ENCODE measurements around the gene TMEM88. TPM values are rescaled to one million over a fixed set of nuclear protein-coding genes. Genes with fewer than 3 reads are reported as not detected.
A peak's percentile ranks its signal among the peaks of the same experiment; 100 is the strongest.

Gene TMEM88
- total and polyA plus RNA-seq, 4 donors, result 6.3 to 19.6 (median 11.3) TPM

DNA sequence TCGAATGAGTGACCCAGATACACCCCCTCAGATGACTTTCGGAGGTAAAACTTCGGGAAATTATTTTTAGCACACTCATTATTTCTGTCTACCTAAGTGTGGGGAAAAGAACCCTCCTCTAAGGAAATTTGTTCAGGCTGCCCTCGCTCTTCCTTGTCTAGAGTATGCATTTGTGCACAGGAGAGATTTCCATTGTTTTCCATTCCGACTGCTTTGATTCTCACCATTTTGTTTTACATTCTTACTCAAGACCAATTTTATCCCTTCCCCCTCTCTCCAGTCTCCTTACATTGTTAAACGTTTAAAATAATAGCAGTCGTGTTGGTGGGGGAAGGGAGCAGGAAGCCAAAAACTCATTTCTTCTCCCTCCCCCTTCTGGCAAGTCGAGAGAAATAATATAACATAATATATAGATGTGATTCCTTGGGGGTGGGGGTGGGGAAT, 32.2 kb downstream of the TMEM88 start:
- peaks cover 15 to 63% (median 26%) of the 10 kb centered on the region in 5 donors for H3K4me1 ChIP-seq (ENCODE audit: control insufficient read depth in 5 of 5, insufficient read depth in 5 of 5, low read length in 5 of 5)
- peak overlapping the region; percentile 20 to 81 for H3K9ac ChIP-seq (ENCODE audit: insufficient read depth in 1 of 2, low read length in 2 of 2)

DNA sequence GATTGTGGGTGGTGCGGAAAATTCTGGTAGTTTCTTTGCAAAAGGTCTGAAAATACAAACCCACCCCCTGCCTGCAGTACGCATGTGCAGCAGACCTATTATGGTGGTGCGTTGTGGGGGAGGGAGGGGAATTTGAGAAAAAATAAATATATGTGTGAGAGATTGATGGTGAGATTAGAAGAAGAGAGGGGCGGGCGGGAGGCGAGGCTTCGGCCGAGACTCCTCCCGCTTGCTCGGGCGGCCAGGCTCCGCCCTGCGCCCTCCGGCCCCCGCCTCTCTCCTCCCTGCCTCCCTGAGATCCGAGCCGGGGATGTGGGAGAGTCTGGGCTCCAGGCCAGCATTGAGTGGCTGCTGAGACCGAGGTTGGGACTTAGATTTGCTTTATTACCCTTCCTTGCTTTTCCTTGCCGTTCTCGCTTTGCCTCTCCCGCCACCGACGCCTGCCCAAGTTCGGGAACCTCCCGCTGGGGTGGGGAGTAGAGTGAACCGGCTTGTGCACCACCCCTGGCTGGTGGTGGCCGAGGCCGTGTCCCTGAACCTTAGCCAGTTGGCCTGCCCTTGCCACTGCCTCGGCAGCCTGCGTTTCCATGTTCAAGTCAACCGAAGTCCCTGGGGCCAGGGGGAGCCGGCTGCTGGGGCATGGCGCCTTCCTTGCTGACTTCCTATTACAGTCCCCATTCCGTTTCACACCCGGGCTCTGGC, 32.8 kb downstream of the TMEM88 start:
- peaks cover 15 to 58% (median 24%) of the 10 kb centered on the region in 5 donors for H3K4me1 ChIP-seq (ENCODE audit: control insufficient read depth in 5 of 5, insufficient read depth in 5 of 5, low read length in 5 of 5)
- H3K9ac ChIP-seq (ENCODE audit: insufficient read depth in 1 of 2, low read length in 2 of 2), result peak overlapping the region; percentile 8 to 76
- WGBS, 2 donors, result 0% methylated on average over 35 of the region's 35 CpGs
- ATAC-seq (ENCODE audit: insufficient read depth, low FRiP score) (peak; percentile 87), DNase-seq (peak; percentile 98 to 100 (median 100))
- no peaks in the 10 kb centered on the region for H3K9me3 ChIP-seq (ENCODE audit: control insufficient read depth in 4 of 4, insufficient read depth in 3 of 4, low read length in 3 of 4)
- H3K4me3 ChIP-seq, result no peak overlapping the region
- no peaks in the 10 kb centered on the region for H3K27me3 ChIP-seq (ENCODE audit: control insufficient read depth in 3 of 3, insufficient read depth in 3 of 3, low read length in 2 of 3)
- H3K36me3 ChIP-seq (ENCODE audit: control insufficient read depth in 4 of 4, insufficient read depth in 4 of 4, low read length in 4 of 4), result peaks cover 0 to 21% (median 13%) of the 10 kb centered on the region in 4 donors
- TF ChIP-seq, protein P1, sequence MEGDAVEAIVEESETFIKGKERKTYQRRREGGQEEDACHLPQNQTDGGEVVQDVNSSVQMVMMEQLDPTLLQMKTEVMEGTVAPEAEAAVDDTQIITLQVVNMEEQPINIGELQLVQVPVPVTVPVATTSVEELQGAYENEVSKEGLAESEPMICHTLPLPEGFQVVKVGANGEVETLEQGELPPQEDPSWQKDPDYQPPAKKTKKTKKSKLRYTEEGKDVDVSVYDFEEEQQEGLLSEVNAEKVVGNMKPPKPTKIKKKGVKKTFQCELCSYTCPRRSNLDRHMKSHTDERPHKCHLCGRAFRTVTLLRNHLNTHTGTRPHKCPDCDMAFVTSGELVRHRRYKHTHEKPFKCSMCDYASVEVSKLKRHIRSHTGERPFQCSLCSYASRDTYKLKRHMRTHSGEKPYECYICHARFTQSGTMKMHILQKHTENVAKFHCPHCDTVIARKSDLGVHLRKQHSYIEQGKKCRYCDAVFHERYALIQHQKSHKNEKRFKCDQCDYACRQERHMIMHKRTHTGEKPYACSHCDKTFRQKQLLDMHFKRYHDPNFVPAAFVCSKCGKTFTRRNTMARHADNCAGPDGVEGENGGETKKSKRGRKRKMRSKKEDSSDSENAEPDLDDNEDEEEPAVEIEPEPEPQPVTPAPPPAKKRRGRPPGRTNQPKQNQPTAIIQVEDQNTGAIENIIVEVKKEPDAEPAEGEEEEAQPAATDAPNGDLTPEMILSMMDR (IDR thresholded peaks at IDR 0.05; ENCODE audit: control extremely low read depth, extremely low read depth), result no peak
- peak overlapping the region; percentile 86 to 93 for H3K27ac ChIP-seq (ENCODE audit: low read depth in 1 of 2, low read length in 1 of 2)

More for the DNA sequence above, 32.2 kb downstream of the TMEM88 start:
- Histone ChIP-seq H3K9me3 (ENCODE audit: control insufficient read depth in 4 of 4, insufficient read depth in 3 of 4, low read length in 3 of 4) (no peaks in the 10 kb centered on the region), H3K27ac (ENCODE audit: low read depth in 1 of 2, low read length in 1 of 2) (peak overlapping the region; percentile 14 to 93), H3K27me3 (ENCODE audit: control insufficient read depth in 3 of 3, insufficient read depth in 3 of 3, low read length in 2 of 3) (no peaks in the 10 kb centered on the region), H3K36me3 (ENCODE audit: control insufficient read depth in 4 of 4, insufficient read depth in 4 of 4, low read length in 4 of 4) (peaks cover 0 to 22% (median 13%) of the 10 kb centered on the region in 4 donors), H3K4me3 (no peak overlapping the region)
- no peak for ATAC-seq (ENCODE audit: insufficient read depth, low FRiP score)
- 2% methylated on average over 8 of the region's 8 CpGs for WGBS, 2 donors
- TF ChIP-seq, protein P1 (IDR thresholded peaks at IDR 0.05; ENCODE audit: control extremely low read depth, extremely low read depth), result no peak
- no peak for DNase-seq

DNA sequence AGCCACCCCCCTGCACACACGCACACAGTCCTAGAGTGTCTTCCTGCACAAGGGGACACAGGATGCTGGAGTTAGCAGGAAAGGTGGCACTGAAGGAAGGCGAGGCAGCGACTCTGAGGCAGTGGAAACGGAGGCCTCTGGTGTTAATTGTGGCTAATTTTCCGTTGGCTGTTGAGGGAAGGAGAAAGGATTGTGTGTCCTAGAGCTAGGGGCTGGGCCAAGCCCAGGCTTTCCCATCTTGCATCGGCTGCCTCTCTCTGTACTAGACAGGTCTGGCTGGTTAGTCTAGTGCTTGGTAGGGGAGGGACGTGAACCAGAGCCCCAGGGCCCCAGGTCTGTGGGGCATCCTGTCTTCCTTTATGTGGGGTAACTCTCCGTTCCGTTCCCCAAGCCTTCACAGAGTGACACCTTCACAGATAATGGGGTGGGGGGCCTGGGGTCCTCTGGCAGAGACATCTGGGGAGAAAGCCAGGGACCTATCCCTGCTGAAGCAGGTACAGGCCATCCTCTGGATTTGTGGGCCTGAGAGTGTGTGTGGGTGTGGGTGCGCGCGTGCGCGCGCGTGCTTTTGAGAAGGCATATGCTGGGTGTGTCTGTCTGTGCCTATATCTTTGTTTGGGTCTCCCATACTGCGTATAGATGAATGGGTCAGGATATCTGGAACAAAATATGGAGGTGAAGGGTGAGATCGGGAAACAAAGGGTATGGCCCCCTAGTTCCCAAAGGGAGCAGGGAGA, 33.5 kb downstream of the TMEM88 start, which contains the start of gene CHD3:
CHD3 (plus strand) TSS at position 606 of the 737 bp plus-strand sequence. CDS start 212 bp downstream, outside the sequence.
- H3K4me1 ChIP-seq (ENCODE audit: control insufficient read depth in 5 of 5, insufficient read depth in 5 of 5, low read length in 5 of 5), result peaks cover 15 to 50% (median 22%) of the 10 kb centered on the region in 5 donors
- peak within 1 kb of the TSS; percentile 86 to 93 for H3K27ac ChIP-seq (ENCODE audit: low read depth in 1 of 2, low read length in 1 of 2)
- H3K36me3 ChIP-seq (ENCODE audit: control insufficient read depth in 4 of 4, insufficient read depth in 4 of 4, low read length in 4 of 4), result peaks cover 0 to 24% (median 12%) of the 10 kb centered on the region in 4 donors
- TF ChIP-seq, protein P1 (IDR thresholded peaks at IDR 0.05; ENCODE audit: control extremely low read depth, extremely low read depth), result no peak
- no peak within 1 kb of the TSS for H3K4me3 ChIP-seq
- DNase-seq (peak in 2 of 3 donors; percentile 72 to 76), ATAC-seq (ENCODE audit: insufficient read depth, low FRiP score) (no peak)
- no peaks in the 10 kb centered on the region for H3K9me3 ChIP-seq (ENCODE audit: control insufficient read depth in 4 of 4, insufficient read depth in 3 of 4, low read length in 3 of 4)
- no peaks in the 10 kb centered on the region for H3K27me3 ChIP-seq (ENCODE audit: control insufficient read depth in 3 of 3, insufficient read depth in 3 of 3, low read length in 2 of 3)
- WGBS, 2 donors, result 28 to 34% methylated on average over 18 of the region's 18 CpGs
- H3K9ac ChIP-seq (ENCODE audit: insufficient read depth in 1 of 2, low read length in 2 of 2), result peak within 1 kb of the TSS; percentile 8 to 79
